Measurements from ENCODE around the gene SMIM12.

Gene SMIM12, protein sequence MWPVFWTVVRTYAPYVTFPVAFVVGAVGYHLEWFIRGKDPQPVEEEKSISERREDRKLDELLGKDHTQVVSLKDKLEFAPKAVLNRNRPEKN

DNA sequence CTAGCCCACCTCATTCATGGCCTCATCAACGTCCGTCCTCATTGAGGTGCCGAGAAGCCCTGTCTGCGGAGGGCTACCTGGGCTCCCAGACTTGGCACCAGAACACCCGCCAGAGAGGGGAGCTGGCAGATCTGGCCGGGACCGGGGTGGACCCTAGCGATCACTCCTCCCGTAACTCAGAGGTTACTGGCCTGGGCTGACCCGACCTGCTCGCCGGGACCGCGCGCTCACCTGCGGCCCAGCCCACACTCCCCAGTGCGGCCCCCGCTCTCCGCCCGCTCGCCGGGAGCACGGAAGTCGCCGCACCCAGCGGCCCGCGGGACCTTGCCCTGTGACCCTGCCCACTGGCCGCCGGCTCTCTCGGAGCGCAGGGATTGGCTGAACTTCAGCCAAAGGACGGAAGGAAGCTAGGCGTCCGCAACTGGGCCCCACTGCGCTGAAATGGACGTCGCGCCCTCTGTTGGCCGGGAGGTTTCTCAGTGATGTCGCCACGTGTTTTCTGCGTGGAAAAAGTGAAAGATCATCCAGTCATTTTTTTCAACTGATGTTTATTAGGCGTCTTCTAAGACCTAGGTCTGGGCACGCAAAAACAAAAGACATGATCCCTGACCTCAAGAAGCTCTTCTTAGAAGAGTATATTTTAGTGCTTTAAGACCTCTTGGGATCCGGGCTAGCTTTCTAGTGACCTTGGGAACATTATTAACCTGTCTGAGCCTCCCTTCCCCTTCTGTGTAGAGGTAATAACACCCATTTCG, at the start of gene SMIM12:
TSS of gene SMIM12 (minus strand) at position 304 of the 755 bp plus-strand sequence. CDS start 3,772 bp downstream, outside the sequence.
- DNase-seq: peak; percentile 94

DNA sequence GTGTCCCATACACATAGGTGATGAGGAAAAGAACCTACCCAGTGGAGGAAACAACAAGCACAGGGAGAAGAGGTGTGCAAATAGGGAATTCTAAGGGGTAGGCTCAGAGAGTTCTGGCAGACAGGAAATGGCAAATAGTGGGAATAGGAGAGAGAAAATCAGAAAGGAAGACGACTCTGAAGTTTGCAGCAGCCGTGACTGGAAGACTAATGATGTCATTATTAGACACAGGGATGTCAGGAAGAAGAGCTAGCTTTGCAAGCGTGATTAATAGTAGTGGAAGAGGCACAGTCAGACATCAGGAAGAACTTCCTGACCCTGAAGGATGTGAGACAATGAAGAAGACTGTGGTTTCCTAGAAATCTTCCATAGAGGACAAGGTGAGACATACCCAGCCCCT, 48.8 kb upstream of the SMIM12 start:
- no peak for DNase-seq

DNA sequence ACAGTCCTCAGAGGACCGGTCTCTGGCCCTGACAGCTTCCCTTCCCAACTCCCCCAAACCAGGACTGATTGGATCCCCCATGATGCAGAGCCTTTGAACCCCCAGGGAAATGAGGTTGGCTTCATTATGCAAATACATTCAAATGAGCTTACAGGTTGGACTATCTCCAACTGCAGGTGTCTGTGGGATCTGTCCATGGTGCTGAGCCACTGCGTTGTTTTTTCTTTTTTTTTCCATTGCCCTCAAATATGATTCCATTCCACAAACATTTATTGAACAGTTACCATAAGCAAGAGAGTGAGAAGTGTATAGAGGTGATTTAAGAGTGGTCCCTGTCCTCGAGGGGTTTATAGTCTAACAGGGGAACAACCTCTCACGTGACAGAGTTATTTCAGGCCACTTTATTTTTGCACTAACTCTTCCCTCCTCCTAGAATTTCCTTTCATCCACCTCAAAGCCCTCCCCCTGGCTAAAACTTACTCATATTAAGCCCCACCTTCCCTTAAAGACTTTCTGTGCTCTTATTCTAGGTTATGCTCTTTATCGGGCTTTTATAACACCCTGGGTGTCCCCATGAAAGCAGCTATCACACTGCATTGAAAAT, 48.0 kb upstream of the SMIM12 start:
- no peak for DNase-seq

DNA sequence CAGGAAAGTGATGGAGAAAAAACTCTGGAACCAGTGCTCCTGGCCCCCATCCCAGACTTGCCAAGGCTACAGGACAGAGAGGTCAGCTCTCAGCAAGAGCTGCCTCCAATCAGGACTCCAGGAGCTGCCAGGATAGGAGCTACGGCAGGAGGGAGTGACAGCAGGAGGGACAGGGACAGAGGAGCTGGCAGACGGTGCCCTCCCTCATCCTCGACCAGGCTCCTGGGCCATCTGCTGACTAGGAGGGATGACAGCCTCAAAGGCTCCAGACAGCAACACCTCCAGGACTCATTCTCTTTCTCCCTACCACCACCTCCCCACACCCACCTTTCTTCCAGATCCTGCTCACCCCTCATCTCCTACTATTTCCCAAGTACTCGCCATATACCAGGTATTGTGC, 47.2 kb upstream of the SMIM12 start:
- DNase-seq: no peak

DNA sequence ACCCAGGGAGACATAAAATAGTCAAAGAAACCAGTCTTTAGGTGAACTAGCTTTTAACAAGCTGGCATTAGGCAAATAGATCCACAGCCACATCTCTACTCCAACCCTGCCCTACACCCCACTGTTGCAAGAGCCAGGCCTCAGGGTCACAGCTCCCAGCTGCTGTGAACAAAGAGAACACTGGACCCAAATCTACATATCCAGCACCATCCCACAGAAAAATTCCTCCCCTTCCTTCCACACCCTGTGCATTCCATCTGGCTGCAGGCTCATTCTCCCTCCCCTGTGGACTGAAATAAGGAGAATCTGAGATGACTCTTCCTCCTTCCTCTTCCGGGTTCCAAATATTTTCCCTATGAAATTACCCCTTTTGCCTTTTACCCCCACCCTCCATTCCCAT, 46.7 kb upstream of the SMIM12 start:
- no peak for DNase-seq

DNA sequence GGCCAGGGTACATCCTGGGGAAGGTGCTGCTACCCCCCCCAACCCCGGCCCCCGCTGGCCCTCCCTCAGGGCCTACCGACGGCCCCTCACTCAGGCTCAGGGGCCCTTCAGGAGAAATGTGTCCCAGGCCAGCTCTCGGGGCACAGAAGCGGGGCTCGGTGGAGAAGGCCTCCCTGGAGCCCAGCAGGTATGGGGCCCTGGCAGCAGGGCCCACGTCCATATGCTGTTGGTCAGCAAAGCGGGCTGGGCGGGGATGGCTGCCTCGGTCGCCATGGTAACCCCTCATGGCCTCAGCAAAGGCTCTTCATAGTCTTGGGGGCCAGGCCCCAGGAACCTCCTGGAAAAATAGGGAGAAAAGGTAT, 45.5 kb upstream of the SMIM12 start:
- DNase-seq: no peak

DNA sequence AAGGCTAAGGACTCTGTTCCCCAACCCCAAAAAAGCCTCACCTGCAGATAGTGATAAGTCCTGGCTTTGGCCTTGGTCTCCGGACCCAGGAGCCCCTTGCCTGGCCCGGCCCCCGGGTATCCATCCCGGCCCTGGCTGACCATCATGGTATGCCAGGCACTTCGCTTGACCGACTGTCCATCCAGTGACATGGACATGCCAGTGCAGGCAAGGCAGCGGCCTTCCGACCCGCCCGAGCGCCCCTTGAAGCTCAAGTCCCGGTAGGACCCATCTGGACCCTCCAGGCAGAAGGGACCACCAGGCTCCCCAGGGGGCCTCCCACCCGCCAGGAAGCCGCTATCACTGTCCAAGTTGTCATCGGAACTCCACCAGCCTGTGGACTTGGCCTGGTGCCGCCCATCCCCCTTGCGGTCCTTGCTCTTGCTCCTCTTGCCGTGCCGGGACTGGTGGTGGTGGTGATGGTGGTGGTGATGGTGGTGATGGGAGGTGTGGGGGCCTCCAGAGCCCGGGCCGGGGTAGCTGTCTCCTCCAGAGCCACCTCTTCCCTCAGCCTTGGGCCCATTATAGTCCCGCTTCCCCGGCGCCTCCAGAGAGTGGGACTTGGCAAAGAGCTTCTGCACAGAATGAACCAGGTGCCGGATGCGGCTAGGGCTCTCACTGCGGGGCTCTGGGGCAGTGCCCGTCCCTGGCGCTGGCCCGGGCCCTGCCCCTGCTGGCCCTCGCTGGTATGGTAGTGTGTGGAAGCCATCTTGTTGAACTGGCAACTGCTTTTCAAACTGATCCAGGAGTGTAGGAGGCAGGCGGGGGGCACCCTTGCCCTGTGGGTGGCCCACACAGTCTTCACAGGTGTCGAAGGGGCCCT, 44.9 kb upstream of the SMIM12 start:
- DNase-seq: no peak

DNA sequence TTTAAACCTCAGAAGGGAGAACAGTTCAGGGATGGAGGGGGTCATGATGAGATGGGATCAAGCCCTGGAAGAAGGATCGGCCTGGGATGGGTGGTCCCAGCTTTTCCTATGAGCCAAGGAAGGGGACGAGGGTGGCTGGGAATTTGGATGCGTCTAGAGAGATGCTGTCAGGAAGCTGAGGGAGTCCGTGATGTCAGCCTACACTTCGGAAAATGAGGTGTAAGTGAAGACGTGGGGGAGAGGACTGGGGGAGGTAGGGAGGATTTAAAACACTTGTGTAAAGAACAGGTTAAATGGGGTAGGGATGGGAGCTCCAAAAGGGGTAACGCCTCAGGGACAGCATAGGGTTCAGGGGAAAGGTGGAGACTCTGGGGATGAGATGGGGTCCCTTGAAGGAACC, 42.4 kb upstream of the SMIM12 start:
- DNase-seq: no peak

DNA sequence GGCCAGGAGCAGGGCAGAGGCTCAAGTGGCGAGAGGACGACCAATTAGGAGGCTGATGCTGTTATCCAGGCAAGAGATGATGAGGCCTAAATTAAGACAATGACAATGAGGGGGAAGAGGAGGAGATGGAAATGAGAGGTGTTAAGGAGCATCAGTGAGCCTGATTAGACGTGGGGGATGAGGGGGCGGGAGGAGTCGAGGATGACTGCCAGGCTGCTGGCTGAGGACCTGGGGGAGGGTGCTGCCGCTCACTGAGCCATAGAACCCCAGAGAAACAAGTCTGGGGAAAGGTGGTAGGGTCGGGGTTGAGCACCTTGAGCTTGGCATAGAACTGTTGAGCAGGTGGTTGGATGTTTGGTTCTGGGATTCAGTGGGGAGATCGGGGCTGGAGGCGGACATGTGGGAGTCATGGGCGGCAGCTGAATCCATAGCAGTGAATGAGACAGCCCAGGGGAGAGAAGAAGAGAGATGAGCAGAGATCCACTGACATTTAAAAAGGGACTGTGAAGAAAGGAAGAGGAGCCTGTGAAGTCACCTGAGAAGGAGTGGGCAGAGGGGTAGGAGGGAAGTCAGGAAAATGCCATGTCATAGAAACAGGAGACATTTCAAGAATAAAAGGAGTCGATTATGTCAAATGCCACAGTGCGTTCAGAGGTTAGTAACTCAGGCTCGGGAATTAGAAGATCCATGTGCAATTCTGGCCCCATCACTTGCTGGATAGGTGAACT, 41.4 kb upstream of the SMIM12 start:
- no peak for DNase-seq

DNA sequence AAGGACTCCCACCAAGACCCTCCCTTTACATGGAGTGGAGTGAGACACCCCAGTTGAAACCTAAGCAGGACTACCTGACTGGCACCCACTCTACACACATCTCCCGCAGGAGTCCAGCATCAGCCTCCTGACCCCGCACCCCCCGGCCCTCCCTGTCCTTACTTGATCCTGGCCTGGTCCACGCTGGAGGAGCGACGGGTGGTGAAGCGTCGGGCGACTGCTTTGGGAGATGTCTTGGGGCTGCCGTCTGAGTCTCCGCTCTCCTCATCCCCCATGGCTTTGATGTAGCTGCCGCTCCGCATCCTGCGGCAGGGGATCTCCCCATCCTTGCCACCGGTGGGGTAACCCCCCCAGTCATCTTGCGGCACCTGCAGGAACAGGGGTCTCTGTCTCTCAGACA, 40.4 kb upstream of the SMIM12 start:
- DNase-seq: no peak

DNA sequence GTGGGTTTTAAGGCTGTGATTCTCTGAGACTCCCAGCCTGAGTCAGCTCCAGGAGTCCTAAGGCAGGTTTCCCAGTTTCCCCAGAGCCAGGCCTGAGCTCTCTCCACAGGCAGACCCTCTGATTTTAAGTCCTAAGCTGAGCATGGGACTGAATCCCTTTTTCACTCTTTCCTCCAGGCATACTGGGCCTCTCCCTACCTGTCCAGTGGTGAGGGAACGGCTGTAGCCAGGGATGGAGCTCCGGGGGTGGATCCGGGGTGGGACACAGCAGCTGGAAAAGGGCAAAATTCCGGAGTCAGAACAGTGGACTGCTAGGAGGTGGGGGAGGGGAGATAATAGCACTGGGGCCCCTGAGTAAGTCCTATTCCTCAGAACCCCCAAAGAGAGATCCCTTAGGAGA, 39.9 kb upstream of the SMIM12 start:
- DNase-seq: no peak

DNA sequence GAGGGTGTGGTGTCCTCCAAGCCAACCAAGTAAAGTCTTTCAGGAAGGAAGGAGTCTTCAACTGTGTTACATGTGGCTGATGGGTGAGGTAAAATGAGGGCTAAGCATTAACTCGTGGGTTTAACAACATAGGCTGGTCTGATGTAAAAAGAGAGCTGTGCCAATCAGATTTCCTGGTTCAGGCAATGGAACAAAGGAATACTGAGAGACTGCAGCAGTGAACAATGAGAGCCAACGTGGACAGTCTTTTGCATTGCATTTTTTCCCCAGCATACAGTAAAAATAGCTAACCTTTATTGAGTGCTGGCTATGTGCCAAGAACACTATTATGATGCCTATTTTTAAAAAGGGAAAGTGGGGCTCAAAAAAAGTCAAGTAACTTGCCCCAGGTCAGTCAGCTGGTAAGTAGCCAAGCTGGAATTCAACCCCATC, 38.8 kb upstream of the SMIM12 start:
- DNase-seq: no peak

DNA sequence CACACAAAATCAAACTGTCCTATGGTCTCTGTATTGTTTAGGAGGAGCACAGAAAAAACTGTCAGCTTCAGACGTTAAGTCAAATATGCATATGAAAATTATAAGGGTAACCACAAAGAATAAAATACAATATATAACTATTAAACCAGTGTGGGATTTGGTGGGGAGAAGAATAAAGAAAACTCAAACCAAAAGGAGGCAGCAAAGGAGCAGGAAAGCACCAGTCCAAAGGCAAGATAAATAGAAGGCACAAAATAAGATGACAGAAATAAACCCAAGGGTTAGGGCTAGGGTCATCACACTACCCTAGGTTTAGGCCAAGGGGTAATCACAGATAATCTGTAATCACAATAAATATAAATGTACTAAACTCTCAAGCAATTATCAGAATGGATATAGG, 37.1 kb upstream of the SMIM12 start:
- no peak for DNase-seq

DNA sequence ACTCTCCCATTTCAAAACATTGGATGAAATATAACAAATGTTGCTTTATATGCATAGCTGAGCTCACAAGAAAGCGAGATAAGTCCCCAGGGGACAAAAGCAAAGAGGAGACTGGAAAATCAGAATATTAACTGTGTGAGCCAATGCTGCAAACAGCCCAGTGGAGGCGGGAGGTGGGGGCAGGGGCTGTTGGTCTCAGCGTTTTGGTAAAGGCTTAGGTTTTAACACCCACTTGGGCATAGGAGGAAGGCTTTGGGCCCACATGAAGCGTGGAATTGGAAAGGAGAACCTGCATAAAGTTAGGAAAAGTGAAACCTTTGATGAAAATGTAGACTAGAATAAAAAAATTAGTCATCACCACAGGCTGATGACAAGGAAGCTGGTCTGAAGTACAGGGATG, 30.2 kb upstream of the SMIM12 start:
- no peak for DNase-seq

DNA sequence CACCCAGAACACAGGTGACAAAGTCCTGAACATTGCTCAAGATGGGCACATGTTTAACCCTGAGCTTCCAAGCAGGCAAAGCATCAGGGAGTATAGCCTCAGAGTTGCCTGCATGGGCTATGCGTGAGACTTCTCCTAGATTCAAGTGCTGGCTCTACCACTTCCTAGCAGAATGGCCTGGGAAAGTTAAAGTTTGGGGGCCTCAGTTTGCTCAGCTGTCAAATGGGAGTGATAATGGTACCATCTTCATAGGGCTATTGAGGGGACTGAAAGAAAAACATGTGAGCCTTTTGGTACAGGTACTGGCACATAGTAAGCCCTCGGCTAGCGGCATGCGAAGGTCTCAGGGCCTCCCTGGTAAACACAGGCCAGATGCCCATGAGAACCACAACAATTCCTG, 28.0 kb upstream of the SMIM12 start:
- DNase-seq: no peak

DNA sequence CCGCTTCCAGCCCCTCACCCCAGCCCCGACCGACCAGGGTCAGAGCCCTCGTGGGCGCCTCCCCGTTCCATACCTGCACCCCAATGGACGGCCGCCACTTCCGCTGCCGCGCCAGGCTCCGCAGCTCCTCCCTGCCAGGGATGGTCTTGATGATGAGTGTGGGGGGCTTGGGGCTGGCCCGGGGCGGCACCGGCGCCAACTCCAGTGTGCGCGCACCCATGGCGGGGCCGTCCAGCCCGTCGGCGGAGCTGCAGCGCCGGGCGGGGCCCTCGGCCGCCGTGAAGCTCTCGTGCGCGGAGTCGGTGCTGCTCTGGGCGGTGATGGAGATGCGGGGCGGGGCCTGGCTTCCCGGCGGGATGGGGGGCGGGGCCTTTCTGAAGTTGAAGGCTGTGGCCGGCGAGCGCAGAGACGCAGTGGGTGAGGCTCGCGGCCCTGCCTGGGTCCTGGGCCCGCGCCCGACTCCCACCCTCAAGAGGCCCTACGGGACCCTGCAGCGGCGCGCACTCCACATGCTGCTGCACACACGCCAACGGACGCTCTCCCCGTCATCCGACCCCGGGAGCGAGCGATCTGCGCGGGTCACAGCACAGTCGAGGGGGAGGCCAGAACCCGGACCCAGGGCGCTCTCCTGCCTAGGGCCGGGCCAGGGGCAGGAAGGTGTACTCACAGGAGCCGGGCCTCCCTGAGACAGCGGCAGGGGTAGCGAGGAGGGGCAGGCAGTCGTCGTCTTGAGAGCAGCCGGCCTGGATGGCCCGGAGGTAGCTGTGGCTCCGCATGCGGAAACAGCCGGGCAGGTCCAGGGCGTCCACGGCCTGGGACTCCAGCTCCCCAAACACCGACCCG, 26.1 kb upstream of the SMIM12 start:
- DNase-seq: no peak

DNA sequence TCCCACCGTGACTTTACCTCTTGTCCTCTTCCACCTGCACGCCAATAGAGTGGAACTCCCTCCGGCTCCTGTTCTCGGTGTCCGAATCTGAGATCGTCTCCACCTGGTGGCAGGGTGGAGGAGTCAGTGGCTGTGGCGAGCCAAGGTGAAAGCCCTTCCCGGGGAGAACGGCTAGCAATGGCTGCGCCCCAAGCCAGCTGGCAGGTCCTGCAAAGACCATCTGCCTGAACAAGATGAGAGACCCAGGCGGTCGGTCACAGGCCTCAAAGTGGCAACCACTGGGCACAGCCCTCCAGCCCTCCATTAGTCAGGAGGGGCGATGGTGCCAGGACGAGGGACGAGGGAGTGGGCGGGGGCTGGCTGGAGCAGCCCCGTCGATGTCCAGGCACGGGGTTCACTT, 25.4 kb upstream of the SMIM12 start:
- DNase-seq: no peak

DNA sequence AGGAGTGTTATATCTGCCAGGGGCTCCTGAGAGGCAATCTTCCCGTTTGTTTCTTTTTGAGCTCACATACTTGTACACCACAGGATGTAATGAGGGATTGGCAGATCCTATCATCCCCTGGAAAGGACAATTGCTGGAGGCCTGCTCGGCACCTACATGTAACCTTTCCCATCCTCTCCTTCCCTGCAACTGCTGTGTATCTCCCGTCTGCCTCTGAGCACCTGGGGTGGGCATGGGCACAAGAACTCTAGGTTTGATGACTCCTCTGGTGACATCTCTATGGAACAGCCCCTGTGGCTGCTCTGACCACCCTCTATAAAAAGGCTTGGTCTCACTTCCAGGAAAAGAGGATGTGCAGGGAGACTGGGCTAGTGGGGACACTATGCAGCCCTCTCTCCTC, 25.0 kb upstream of the SMIM12 start:
- no peak for DNase-seq

DNA sequence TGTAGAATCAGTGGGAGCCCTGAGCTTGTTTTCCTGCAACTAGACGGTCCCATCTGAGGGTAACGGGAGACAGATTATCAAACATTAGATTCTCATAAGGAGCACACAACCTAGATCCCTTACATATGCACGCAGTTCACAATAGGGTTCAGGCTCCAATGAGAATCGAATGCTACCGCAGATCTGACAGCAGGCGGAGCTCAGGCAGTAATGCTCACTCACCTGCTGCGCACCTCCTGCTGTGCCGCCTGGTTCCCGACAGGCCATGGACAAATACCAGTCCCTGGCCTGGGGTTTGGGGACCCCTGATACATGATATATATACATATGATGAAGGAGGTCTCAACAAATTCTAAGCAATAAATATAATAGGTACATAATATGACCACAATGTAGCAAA, 19.7 kb upstream of the SMIM12 start:
- no peak for DNase-seq

DNA sequence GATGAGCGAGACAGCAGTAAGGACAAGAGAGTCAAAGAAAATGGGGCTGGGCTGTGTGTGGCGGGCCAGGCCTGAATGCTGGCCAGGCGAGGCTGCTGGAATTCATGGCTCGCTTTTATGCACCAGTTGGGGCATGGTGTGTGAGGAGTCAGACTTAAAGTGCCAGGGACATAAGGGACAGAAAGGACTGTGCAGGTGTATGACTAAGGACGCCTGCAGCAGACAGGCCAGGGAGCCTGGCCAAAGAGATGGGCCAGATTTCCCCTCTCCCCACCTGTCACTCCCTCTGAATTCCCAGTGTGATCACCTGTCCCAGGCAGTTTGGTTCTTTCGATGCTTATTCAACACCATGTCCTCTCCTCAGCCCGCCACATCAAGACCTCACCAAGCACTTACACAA, 16.9 kb upstream of the SMIM12 start:
- DNase-seq: no peak

DNA sequence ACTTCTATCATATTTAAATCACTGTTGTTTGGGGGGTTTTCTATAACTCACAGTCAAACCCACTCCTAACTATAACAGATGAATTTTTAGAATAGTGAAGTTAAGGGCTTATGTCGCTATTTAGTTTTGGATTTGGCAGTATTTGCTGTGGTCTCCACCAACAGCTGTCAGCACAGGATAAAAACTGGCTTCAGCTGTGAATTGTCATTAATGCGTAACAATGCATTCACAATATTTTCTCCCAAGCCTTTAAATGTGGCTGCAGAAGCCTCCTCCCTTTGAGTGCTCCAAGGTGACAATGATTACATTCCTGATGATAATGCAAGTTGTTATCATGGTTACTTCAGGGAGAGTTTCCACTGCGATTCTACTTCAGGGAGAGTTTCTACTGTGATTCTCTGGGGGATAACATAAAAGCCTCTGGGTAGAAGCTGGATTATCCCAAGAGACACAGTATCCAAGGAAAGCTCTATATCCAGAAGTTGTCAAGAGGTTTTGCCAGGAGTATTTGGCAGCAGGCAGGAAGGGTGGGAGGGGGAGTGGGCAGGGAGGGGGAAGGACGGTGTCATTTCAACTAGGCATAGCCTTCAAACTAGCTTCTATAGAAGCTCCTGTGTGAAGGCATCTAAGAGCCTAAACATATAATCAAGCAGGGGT, 14.9 kb upstream of the SMIM12 start:
- DNase-seq: no peak

DNA sequence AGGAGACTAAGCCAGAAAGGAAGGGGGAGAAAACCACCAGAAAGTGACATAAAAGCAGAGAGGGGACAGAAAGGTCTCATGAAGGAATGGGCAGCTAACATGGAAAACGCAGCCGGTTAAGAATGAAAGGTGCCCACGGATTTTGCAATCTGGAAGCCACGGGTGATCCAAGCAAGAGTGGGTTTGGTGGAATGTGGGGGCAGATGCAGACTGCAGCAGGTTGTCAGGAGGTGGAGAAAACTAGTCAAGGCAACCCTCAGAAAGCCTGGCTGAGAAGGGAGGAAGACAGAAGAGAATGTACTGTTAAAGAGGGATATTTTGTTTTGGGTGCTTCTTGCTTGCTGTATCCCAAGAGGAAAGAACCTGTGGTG, 12.6 kb upstream of the SMIM12 start:
- no peak for DNase-seq
